SH-SY5Y (cell line): ENCODE measurements around the gene SLC50A1.

ENCODE experiments used
- GATA2 ChIP-seq: IDR thresholded peaks from 2 replicates; pipeline ENCODE4 v1.6.1; 2011; ENCODE audit warnings: mild to moderate bottlenecking, low read depth, low read length
- GATA3 ChIP-seq: IDR thresholded peaks from 2 replicates; pipeline ENCODE4 v1.6.1; 2011; ENCODE audit warnings: low read depth, mild to moderate bottlenecking, low read length, moderate library complexity

DNA sequence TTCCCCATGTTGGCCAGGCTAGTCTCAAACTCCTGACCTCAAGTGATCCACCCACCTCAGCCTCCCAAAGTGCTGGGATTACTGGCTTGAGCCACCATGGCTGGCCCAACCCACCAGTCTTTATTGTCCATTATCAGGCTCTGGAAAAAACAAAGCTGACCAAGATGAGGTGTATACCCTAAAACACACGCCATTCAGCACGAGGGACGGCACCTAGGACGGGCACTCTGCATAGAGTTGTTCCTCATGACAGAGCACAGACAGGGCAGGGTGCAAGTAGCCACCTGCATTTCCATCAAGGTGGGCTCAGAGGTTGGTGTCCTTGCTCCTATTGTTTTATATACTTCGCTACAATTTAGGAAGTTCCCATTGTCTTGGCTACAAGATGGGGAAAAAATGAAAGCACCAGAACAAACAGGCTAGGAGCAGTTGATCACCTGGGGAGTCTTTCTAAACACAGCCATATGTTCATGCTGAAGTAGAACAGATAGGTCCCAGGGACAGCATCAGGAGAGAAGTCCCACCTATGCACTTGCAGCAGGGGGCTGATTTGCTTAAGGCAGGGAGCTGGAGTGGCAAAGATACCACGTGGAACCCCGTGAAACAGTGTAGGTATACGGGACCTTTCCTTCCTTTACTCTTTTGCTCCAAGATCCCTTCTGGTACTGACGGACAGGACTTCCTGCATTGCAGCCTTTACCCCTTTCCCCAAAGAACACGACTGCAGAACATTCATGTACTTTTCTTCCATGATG, 33.0 kb downstream of the SLC50A1 start:
- TF ChIP-seq GATA2 = no peak
- TF ChIP-seq GATA3 = no peak
